Erythroblast (primary cell): ENCODE data around the gene SRRD.

Experiments
- GATA1 ChIP-seq: IDR thresholded peaks from 2 replicates; pipeline ENCODE4 v1.6.1; 2011; ENCODE audit warnings: low read depth, mild to moderate bottlenecking, control low read depth, low read length, moderate library complexity
- POLR2A ChIP-seq: IDR thresholded peaks from 2 replicates; pipeline ENCODE4 v1.6.1; 2011; ENCODE audit warnings: mild to moderate bottlenecking, low read length

- TF ChIP-seq POLR2A, result no peak
- no peak for TF ChIP-seq GATA1
These were observed 20.5 kb upstream of the SRRD start for GRCh38 chr22:26463101-26463661.
